NK-92 treated with Interleukin-12 subunit alpha and Interleukin-12 subunit beta, amount 100 ng/mL, for 24 hours (cell line): ENCODE results near the gene YJU2.
"Not testable (repeated sequence)": the region's sequence is repeated elsewhere in the genome, so short reads cannot be mapped to it uniquely, and the experiment has no call there.

Experiments
- DNase-seq: peaks from one replicate; lab custom pipeline; 2025; lab: John Stamatoyannopoulos, UW

Gene YJU2

GRCh38 chr19:4267901-4268815, 21.3 kb downstream of the YJU2 start:
- DNase-seq: no peak

DNA sequence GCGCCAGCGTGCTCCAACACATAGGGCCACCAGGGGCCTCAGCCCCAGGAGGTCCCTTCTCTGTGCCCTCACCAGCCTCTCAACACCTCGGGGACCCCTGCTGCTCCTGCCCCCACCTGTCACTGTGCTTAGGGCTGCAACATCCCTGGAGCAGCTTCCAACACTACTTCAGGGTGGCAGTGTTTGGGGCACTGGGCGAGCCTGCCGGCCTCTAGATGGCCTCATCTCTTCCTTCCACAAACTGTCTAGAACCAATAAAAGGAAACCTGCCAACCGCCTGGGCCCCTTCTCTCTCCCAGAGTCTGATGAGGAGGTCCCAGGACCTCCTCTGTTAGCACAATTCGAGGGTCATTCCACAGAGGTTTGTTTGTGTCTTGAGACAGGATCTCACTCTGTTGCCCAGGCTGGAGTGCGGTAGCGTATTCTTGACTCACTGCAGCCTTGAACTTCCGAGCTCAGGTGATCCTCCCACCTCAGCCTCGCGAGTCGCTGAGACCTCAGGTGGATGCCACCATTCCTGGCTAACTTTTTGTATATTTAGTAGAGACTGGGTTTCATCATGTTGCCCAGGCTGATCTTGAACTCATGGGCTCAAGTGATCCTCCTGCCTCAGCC, 22.0 kb downstream of the YJU2 start:
- no peak for DNase-seq

- no peak for DNase-seq
Measured at GRCh38 chr19:4272894-4273293, 26.0 kb downstream of the YJU2 start.

GRCh38 chr19:4274321-4274686, 27.4 kb downstream of the YJU2 start:
- not testable (repeated sequence) for DNase-seq

DNA sequence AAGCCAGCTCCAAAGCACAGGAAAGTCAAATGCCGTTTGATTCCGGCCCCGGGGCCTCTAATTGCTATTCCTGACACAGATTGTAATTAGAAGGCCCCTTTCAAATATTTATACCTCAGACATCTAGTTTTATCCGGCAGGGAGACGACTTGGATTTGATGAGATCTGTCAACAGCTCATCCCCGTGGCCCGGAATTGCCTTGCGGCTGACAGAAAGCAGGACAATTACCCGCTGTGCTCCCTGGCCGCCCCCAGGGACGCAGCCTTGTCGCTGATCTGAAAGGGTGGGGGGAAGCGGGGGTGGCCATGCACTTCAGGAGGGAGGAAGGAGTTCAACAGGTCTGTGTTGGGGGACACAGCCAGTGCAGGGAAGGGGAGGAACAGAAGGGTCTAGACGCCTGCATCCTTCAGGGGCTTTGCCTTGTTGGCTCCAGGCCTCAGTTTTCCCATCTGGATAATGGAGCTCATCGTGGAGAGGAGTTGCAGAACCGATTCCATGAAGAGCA, 30.4 kb downstream of the YJU2 start:
- no peak for DNase-seq

DNA sequence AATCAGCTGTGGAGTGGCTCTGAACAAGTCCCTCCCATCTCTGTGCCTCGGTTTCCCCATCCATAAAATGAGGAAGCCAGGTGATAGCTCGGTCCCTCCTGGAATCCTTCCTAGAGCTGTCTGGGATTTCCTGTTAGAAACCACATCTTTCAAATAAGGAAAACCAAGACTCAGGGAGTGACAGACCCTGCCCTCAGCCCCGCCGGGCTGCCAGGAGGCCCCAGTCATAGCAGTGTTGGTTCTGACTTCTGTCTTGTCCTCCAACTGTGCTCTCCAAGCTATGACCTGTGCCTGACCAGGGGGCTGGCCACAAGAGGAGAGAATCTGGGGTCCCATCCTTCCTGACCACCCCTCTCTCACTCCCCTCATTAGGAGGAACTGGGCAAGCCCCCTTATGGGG, 31.1 kb downstream of the YJU2 start:
- DNase-seq: no peak

DNA sequence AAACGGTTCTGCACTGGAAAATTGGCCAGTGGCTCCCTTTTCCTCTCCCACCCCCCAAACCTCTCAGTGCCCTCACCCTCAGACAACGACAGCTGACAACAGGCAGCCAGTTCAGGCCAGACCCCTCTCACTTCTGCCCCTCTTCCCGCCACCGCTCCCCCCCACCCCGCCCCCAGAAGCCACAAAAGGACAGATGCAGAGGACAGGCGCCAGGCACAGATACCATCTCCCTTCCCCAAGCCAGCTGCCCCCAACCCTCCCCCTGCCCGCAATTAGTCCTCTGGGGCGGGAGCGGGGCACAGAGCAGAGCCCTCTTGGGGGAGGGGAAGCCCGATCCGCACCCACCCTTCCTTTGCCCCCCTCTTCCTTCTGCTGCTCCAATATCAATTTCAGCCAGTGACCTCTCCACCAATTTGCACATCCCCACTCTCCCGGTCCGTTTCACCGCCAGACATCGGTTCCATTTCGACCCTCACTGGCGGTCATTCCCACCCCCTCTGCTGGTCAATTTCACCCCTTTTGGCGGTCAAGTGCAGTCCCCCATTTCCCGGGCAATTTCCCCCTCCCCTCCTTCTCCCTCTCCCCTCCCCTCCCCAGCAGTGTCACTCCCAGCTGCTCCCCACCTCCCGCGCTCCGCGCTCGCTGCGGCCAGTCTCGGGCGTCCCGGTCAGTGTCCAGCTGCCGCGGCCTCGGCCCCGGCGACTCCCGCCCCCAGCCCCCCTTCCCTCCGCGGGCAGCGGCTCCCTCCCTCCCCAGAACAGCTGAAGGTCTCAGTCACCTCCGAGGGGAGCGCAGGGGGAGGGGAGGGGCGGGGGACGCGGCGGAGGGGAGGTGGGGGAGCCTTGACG, 31.8 kb downstream of the YJU2 start, which contains the start of gene SHD:
Gene SHD, plus strand, starts transcription at position 848 of the 848 bp plus-strand sequence. CDS start 798 bp downstream, outside the sequence.
- DNase-seq: no peak

GRCh38 chr19:4279267-4279529, 32.3 kb downstream of the YJU2 start:
- DNase-seq: no peak

- no peak for DNase-seq
Measured at GRCh38 chr19:4279530-4280422, 32.9 kb downstream of the YJU2 start.

DNA sequence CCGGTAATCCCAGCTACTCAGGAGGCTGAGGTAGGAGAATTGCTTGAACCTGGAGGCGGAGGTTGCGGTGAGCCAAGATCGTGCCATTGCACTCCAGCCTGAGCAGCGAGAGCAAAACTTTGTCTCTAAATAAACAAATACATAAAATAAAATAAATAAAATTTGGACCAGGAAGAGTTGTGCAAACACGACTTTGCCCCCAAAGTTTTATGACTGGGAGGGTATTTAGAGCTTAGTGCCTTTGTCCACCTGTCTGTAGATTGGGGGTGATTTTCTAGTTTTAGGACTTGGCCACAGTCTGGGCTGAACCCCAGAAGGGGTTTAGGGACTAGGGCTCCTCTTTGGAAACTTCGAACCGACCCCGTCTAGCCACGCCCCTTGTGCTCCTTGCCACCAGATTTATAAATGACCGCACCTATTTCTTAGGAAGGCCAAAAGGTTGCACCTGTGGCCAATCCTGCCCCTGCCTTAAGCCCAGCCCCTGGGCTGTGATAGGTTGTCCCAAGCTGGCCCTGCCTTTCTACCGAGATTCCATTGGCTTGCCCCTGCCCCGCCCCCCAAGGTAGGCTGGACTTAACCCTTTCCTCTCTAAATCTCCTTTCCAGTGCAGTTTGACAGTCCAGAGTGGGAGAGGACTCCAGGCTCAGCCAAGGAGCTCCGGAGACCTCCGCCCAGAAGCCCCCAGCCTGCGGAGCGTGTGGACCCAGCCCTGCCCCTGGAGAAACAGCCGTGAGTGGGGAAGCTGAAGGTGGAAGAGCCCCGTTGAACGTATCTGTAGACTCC, 37.5 kb downstream of the YJU2 start:
- DNase-seq: no peak

GRCh38 chr19:4284974-4285373, 38.1 kb downstream of the YJU2 start:
- DNase-seq: no peak

DNA sequence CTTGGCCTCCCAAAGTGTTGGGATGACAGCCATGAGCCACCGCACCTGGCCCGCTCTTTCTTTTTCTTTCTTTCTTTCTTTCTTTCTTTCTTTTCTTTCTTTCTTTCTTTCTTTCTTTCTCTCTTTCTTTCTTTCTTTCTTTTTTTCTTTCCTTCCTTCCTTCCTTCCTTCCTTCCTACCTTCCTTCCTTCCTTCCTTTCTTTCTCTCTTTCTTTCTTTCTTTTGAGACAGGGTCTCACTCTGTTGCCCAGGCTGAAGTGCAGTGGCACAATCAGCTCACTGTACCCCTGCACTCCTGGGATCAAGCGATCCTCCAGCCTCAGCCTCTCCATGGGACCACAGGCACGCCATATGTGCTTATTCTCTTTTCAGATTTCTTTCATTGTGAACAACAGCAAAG, 39.3 kb downstream of the YJU2 start:
- DNase-seq: not testable (repeated sequence)

GRCh38 chr19:4288091-4288777, 41.4 kb downstream of the YJU2 start:
- no peak for DNase-seq

GRCh38 chr19:4291184-4291732, 44.4 kb downstream of the YJU2 start:
- DNase-seq: no peak

DNA sequence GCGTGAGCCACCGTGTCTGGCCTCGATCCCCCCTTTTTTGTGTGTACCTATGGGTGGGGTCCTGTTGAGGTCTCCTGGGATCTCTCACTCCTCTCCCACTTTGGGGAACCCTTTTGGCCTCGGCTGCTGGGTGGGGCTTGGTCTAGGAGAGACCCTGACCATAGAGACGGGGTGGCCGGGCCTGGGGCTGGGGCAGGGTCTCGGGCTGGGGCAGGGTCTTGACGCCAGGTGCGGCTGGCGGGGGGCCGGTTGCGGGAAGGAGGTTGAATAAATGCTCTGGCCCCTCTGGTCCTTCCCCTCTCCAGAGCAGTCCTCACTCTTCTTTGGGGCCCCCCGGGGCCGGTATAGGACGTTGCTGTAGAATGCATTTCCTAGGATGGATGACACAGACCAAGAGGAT, 45.6 kb downstream of the YJU2 start:
- DNase-seq: no peak

GRCh38 chr19:4294389-4294788, 47.5 kb downstream of the YJU2 start:
- DNase-seq: no peak

GRCh38 chr19:4295972-4296771, 49.3 kb downstream of the YJU2 start:
- DNase-seq: no peak

- no peak for DNase-seq
Measured at GRCh38 chr19:4297901-4298809, 51.3 kb downstream of the YJU2 start.
